Dermis microvascular lymphatic vessel endothelial cell (primary cell): ENCODE measurements around the gene SEL1L3. TPM values are rescaled to one million over a fixed set of nuclear protein-coding genes. Genes with fewer than 3 reads are reported as not detected.

ENCODE experiments used
- total RNA-seq: library from RNA; depleted of rRNA; stranded (reverse); fragments of >200 nt; gene quantifications from 2 replicates; pipeline ENCODE4 v1.2.1, GENCODE V29; 2014

The SEL1L3 gene
- total RNA-seq, 1 donor from 2014 or later = 74.6 TPM

Other genes starting within 250 kb of the SEL1L3 start
- gene SLC34A2, start 207.1 kb downstream of the SEL1L3 start, total RNA-seq = under 0.01 and 0.13 TPM in 2 replicates
- gene SMIM20, start 51.2 kb upstream of the SEL1L3 start, total RNA-seq = 12.1 and 13.1 TPM in 2 replicates